ENCODE measurements around the gene TET3. TPM values are rescaled to one million over a fixed set of nuclear protein-coding genes. Genes with fewer than 3 reads are reported as not detected.

The TET3 gene
- polyA plus RNA-seq, 1 donor (not counting 4 experiments of a cell fraction or from before 2014, with no cell fraction given): 2.9 TPM

DNA sequence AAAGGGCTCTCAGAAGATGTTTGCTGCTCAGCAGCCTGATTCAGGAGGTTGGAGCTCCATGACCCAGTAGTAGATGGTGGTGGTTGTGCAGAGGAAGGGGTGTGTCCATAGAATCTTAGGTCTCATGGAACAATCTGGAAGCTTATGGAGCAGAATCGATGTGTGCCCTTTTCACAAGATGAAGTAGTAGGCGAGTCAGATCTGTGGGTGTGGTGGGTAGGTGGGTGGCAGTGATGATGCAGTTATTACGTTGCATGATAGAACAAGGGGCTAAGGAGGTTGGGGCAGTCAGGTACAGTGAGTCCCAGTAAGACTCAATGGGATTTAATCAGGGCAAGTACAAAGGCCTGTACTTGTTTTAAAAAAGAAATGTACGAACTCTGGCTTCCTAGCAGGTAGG, 9.1 kb downstream of the TET3 start:
- no peaks in the 10 kb centered on the region for H4K20me1 ChIP-seq (ENCODE audit: control insufficient read depth, extremely low read depth, insufficient read depth, low read length)
- no peak overlapping the region for H3K9ac ChIP-seq (ENCODE audit: control insufficient read depth, extremely low read depth, insufficient read depth, low read length)
- H3K9me3 ChIP-seq (ENCODE audit: control insufficient read depth, low read depth, low read length): no peaks in the 10 kb centered on the region
- FAIRE-seq (no peak), DNase-seq (ENCODE audit: low read depth, low spot score) (no peak)
- H3K4me3 ChIP-seq (ENCODE audit: control insufficient read depth in 2 of 3, extremely low read depth in 1 of 3, insufficient read depth in 2 of 3, low read depth in 1 of 3, low read length in 3 of 3): peak overlapping the region in 2 of 3 experiments; percentile 7 to 8
- H3K4me1 ChIP-seq (ENCODE audit: control insufficient read depth, extremely low read depth, insufficient read depth, low read length): peaks cover 28% of the 10 kb centered on the region
- dilution Hi-C loops (cut with MboI; ENCODE audit: extremely low pct_ligation_motif_present, low sequenced_read_pairs): no loop called here
- peaks cover 3% of the 10 kb centered on the region in 2 experiments for H3K36me3 ChIP-seq (ENCODE audit: control insufficient read depth in 2 of 2, extremely low read depth in 1 of 2, insufficient read depth in 2 of 2, low read length in 2 of 2)
- peaks cover 7% of the 10 kb centered on the region for H3K9me1 ChIP-seq (ENCODE audit: control insufficient read depth, extremely low read depth, insufficient read depth, low read length)
- H2AFZ ChIP-seq (ENCODE audit: control insufficient read depth, low read length): no peak overlapping the region
- H3K27me3 ChIP-seq (ENCODE audit: control insufficient read depth, extremely low read depth, insufficient read depth, low read length): no peaks in the 10 kb centered on the region
- peaks cover 79% of the 10 kb centered on the region for H3K79me2 ChIP-seq (ENCODE audit: control insufficient read depth, insufficient read depth, low read length)
- H3K27ac ChIP-seq (ENCODE audit: control insufficient read depth, insufficient read depth, low read length): peak overlapping the region; percentile 25
- TF ChIP-seq, protein P1, sequence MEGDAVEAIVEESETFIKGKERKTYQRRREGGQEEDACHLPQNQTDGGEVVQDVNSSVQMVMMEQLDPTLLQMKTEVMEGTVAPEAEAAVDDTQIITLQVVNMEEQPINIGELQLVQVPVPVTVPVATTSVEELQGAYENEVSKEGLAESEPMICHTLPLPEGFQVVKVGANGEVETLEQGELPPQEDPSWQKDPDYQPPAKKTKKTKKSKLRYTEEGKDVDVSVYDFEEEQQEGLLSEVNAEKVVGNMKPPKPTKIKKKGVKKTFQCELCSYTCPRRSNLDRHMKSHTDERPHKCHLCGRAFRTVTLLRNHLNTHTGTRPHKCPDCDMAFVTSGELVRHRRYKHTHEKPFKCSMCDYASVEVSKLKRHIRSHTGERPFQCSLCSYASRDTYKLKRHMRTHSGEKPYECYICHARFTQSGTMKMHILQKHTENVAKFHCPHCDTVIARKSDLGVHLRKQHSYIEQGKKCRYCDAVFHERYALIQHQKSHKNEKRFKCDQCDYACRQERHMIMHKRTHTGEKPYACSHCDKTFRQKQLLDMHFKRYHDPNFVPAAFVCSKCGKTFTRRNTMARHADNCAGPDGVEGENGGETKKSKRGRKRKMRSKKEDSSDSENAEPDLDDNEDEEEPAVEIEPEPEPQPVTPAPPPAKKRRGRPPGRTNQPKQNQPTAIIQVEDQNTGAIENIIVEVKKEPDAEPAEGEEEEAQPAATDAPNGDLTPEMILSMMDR (optimal IDR thresholded peaks at IDR 0.05 in 1 of 3, IDR thresholded peaks at IDR 0.05 in 1 of 3, conservative IDR thresholded peaks at IDR 0.05 in 1 of 3; ENCODE audit: extremely low read depth in 1 of 3, insufficient read depth in 2 of 3, low read length in 3 of 3): no peak
- TF ChIP-seq EZH2 (IDR thresholded peaks at IDR 0.05; ENCODE audit: low read length): no peak
- peak overlapping the region; percentile 75 for H3K4me2 ChIP-seq (ENCODE audit: control insufficient read depth, extremely low read depth, insufficient read depth, low read depth, low read length)

DNA sequence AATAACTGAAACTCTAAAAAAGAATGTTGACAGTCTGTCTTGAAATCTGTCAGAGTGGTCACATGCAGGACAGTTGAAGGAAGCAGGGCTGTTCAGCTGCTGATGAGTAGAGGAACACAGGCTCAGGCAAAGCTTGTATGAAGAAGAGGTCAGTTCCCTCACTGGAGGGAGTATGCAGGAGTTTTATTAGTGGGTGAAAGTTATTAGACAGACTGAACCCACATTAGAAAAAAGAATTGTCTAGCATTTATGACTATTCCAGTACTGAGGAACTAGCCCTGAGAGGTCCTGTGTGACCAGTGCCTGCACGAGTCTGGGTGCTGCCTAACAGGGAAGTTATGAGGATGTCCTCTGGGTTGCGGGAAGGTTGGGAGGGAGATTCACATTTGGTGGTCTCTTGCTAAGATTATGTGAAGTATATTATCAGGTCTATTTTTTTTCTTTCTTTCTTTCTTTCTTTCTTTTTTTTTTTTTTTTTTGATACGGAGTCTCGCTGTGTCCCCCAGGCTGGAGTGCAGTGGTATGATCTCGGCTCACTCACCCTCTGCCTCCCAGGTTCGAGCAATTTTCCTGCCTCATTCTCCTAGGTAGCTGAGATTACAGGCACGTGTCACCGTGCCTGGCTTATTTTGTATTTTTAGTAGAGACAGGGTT, 9.6 kb downstream of the TET3 start:
- no peak for FAIRE-seq
- Histone ChIP-seq H3K4me2 (ENCODE audit: control insufficient read depth, extremely low read depth, insufficient read depth, low read depth, low read length) (peak overlapping the region; percentile 75), H3K27ac (ENCODE audit: control insufficient read depth, insufficient read depth, low read length) (peak overlapping the region; percentile 25), H3K9me1 (ENCODE audit: control insufficient read depth, extremely low read depth, insufficient read depth, low read length) (peaks cover 7% of the 10 kb centered on the region), H3K79me2 (ENCODE audit: control insufficient read depth, insufficient read depth, low read length) (peaks cover 78% of the 10 kb centered on the region), H3K9ac (ENCODE audit: control insufficient read depth, extremely low read depth, insufficient read depth, low read length) (no peak overlapping the region), H3K9me3 (ENCODE audit: control insufficient read depth, low read depth, low read length) (no peaks in the 10 kb centered on the region), H3K4me1 (ENCODE audit: control insufficient read depth, extremely low read depth, insufficient read depth, low read length) (peaks cover 28% of the 10 kb centered on the region), H2AFZ (ENCODE audit: control insufficient read depth, low read length) (no peak overlapping the region), H4K20me1 (ENCODE audit: control insufficient read depth, extremely low read depth, insufficient read depth, low read length) (peaks cover 3% of the 10 kb centered on the region), H3K27me3 (ENCODE audit: control insufficient read depth, extremely low read depth, insufficient read depth, low read length) (no peaks in the 10 kb centered on the region), H3K4me3 (ENCODE audit: control insufficient read depth in 2 of 3, extremely low read depth in 1 of 3, insufficient read depth in 2 of 3, low read depth in 1 of 3, low read length in 3 of 3) (peak overlapping the region in 1 of 3 experiments; percentile 0), H3K36me3 (ENCODE audit: control insufficient read depth in 2 of 2, extremely low read depth in 1 of 2, insufficient read depth in 2 of 2, low read length in 2 of 2) (peaks cover 3 to 4% of the 10 kb centered on the region in 2 experiments)
- TF ChIP-seq, protein P1 (optimal IDR thresholded peaks at IDR 0.05 in 1 of 3, IDR thresholded peaks at IDR 0.05 in 1 of 3, conservative IDR thresholded peaks at IDR 0.05 in 1 of 3; ENCODE audit: extremely low read depth in 1 of 3, insufficient read depth in 2 of 3, low read length in 3 of 3): no peak
- no peak for TF ChIP-seq EZH2 (IDR thresholded peaks at IDR 0.05; ENCODE audit: low read length)
- no peak for DNase-seq (ENCODE audit: low read depth, low spot score)
- dilution Hi-C loops (cut with MboI; ENCODE audit: extremely low pct_ligation_motif_present, low sequenced_read_pairs): no loop called here

Data from keratinocyte (primary cell).